Trophoblast cell (in vitro differentiated cells and primary cell): ENCODE results near the gene MARCHF10. TPM values are rescaled to one million over a fixed set of nuclear protein-coding genes. Genes with fewer than 3 reads are reported as not detected.
A peak's percentile ranks its signal among the peaks of the same experiment; 100 is the strongest.

Experiments
- DNase-seq, 2 donors: peaks; one replicate each; pipeline ENCODE4 v3.0.0-alpha.2; 2016
- H2AFZ ChIP-seq: 2 replicates; pipeline ENCODE4 v1.6.1; 2013; ENCODE audit warnings: low read length, moderate library complexity, mild to moderate bottlenecking; ENCODE audit not compliant: insufficient read depth, poor library complexity
- H2AK5ac ChIP-seq: 2 replicates; pipeline ENCODE4 v1.6.1; 2013; ENCODE audit warnings: mild to moderate bottlenecking, low read length
- H2BK120ac ChIP-seq: 2 replicates; pipeline ENCODE4 v1.6.1; 2013; ENCODE audit warnings: low read length, mild to moderate bottlenecking, moderate library complexity; ENCODE audit not compliant: insufficient read depth, poor library complexity
- H2BK12ac ChIP-seq: 2 replicates; pipeline ENCODE4 v1.6.1; 2013; ENCODE audit warnings: mild to moderate bottlenecking, low read length, moderate library complexity
- H2BK5ac ChIP-seq: 2 replicates; pipeline ENCODE4 v1.6.1; 2013; ENCODE audit warnings: low read length, low read depth, moderate library complexity, mild to moderate bottlenecking; ENCODE audit not compliant: poor library complexity
- H3K14ac ChIP-seq: 2 replicates; pipeline ENCODE4 v1.6.1; 2013; ENCODE audit warnings: mild to moderate bottlenecking, low read length
- H3K18ac ChIP-seq: 2 replicates; pipeline ENCODE4 v1.6.1; 2013; ENCODE audit warnings: mild to moderate bottlenecking, low read length
- H3K23ac ChIP-seq: 2 replicates; pipeline ENCODE4 v1.6.1; 2013; ENCODE audit warnings: low read length
- H3K27ac ChIP-seq: 2 replicates; pipeline ENCODE4 v1.5.1; 2013; ENCODE audit warnings: low read depth, mild to moderate bottlenecking, inconsistent platforms, low read length, moderate library complexity
- H3K27me3 ChIP-seq: 2 replicates; pipeline ENCODE4 v1.6.1; 2013; ENCODE audit warnings: inconsistent platforms, mild to moderate bottlenecking, low read length, moderate library complexity; ENCODE audit not compliant: insufficient read depth
- H3K36me3 ChIP-seq, 2 experiments: 1 replicate in 1 of 2; 2 replicates in 1 of 2; pipeline ENCODE4 v1.6.1; 2013; ENCODE audit warnings: low read length in 2 of 2, mild to moderate bottlenecking in 2 of 2, moderate library complexity in 1 of 2; ENCODE audit not compliant: insufficient read depth in 2 of 2, control insufficient read depth in 1 of 2
- H3K4ac ChIP-seq: 2 replicates; pipeline ENCODE4 v1.6.1; 2013; ENCODE audit warnings: low read depth, mild to moderate bottlenecking, low read length, moderate library complexity
- H3K4me1 ChIP-seq, 2 experiments: 1 replicate in 1 of 2; 2 replicates in 1 of 2; pipeline ENCODE4 v1.6.1; 2013; ENCODE audit warnings: low read length in 2 of 2, mild to moderate bottlenecking in 2 of 2, moderate library complexity in 1 of 2; ENCODE audit not compliant: insufficient read depth in 2 of 2, control insufficient read depth in 1 of 2
- H3K4me2 ChIP-seq: 2 replicates; pipeline ENCODE4 v1.6.1; 2013; ENCODE audit warnings: inconsistent platforms, mild to moderate bottlenecking, low read length, moderate library complexity
- H3K4me3 ChIP-seq: 2 replicates; pipeline ENCODE4 v1.5.1; 2013; ENCODE audit warnings: mild to moderate bottlenecking, low read depth, low read length, inconsistent platforms
- H3K79me1 ChIP-seq: one replicate; pipeline ENCODE4 v1.6.1; 2013; ENCODE audit warnings: low read length
- H3K79me2 ChIP-seq: 2 replicates; pipeline ENCODE4 v1.6.1; 2013; ENCODE audit warnings: low read length, mild to moderate bottlenecking; ENCODE audit not compliant: control insufficient read depth, insufficient read depth, poor library complexity
- H3K9ac ChIP-seq: 2 replicates; pipeline ENCODE4 v1.6.1; 2013; ENCODE audit warnings: mild to moderate bottlenecking, low read length
- H3K9me3 ChIP-seq: 2 replicates; pipeline ENCODE4 v1.6.1; 2013; ENCODE audit warnings: low read depth, mild to moderate bottlenecking, control low read depth, inconsistent platforms, low read length; ENCODE audit not compliant: insufficient read depth
- H4K12ac ChIP-seq: 2 replicates; pipeline ENCODE4 v1.6.1; 2013; ENCODE audit warnings: low read depth, mild to moderate bottlenecking, low read length, moderate library complexity
- H4K8ac ChIP-seq: 2 replicates; pipeline ENCODE4 v1.6.1; 2013; ENCODE audit warnings: low read depth, mild to moderate bottlenecking, low read length, moderate library complexity
- H4K91ac ChIP-seq: one replicate; pipeline ENCODE4 v1.6.1; 2013; ENCODE audit warnings: low read depth, mild to moderate bottlenecking, low read length, moderate library complexity
- WGBS: extraction: QIAGEN DNeasy Blood & Tissue Kit; methylation state at CpG from one replicate; pipeline ENCODE4 v1.1.7; 2013; ENCODE audit warnings: missing lambda C conversion rate; ENCODE audit not compliant: insufficient read length, insufficient coverage; ENCODE audit errors: extremely low coverage; 5-methylcytosine and 5-hydroxymethylcytosine counted together
- polyA plus RNA-seq: library from polyadenylated mRNA; stranded (reverse); fragments of 200-250 nt; gene quantifications from 2 replicates; pipeline ENCODE4 v1.2.3, GENCODE V29; 2013

The MARCHF10 gene, protein sequence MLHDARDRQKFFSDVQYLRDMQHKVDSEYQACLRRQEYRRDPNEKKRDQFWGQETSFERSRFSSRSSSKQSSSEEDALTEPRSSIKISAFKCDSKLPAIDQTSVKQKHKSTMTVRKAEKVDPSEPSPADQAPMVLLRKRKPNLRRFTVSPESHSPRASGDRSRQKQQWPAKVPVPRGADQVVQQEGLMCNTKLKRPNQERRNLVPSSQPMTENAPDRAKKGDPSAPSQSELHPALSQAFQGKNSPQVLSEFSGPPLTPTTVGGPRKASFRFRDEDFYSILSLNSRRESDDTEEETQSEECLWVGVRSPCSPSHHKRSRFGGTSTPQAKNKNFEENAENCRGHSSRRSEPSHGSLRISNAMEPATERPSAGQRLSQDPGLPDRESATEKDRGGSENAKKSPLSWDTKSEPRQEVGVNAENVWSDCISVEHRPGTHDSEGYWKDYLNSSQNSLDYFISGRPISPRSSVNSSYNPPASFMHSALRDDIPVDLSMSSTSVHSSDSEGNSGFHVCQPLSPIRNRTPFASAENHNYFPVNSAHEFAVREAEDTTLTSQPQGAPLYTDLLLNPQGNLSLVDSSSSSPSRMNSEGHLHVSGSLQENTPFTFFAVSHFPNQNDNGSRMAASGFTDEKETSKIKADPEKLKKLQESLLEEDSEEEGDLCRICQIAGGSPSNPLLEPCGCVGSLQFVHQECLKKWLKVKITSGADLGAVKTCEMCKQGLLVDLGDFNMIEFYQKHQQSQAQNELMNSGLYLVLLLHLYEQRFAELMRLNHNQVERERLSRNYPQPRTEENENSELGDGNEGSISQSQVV
- 0.62 and 0.69 TPM in 2 replicates for polyA plus RNA-seq

DNA sequence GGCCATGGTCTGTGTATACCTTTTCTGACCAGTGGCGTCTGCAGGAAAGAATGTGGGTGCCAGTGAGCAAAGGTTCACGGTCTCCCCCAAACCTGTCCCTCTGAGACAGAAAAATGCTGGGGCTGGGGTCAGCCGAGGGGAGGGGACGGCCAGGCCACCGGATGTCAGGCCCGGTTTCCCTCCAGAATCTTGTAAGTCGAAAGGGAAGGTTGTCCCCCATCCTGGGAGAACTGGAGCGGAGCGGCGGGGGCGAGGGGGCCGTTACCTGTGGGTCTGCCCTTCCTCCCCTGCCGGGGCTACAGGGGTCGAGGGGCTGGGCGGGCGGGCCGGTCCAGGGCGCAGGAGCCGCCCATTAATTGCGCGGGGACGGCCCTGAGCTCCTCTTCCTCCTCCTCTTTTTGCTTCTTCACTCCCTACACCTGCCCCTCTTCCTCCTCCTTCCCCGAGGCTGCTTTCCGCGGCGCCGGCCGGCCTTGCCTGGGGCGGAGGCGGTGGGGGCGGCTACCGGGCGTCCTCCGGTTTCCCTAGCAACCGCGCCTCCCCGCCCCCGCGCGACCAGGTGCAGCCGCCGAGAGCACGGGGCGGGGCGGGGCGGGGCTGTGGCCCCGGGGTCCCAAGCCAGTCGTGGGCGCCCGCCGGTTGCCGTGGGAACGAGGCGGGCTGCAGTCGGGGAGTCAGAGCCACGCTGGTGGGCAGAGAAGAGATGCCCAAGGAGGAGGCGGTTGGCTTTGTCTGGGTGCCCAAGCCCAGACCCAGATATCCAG, at the start of gene MARCHF10:
Gene MARCHF10, minus strand, starts transcription at position 503 of the 764 bp plus-strand sequence. CDS start 6,579 bp downstream, outside the sequence.
- Histone ChIP-seq H4K91ac (peak within 1 kb of the TSS; percentile 86), H3K4me1 (peaks cover 22 to 28% of the 10 kb centered on the region in 2 experiments), H3K27me3 (no peaks in the 10 kb centered on the region), H4K8ac (peak within 1 kb of the TSS; percentile 50), H3K4me2 (peak within 1 kb of the TSS; percentile 63), H4K12ac (no peak within 1 kb of the TSS), H2BK12ac (peak within 1 kb of the TSS; percentile 99), H3K27ac (peak within 1 kb of the TSS; percentile 30), H3K23ac (no peak within 1 kb of the TSS), H2BK120ac (peak within 1 kb of the TSS; percentile 91), H3K18ac (peak within 1 kb of the TSS; percentile 22), H3K79me1 (peaks cover 26% of the 10 kb centered on the region), H3K9ac (no peak within 1 kb of the TSS), H3K79me2 (peaks cover 3% of the 10 kb centered on the region), H2BK5ac (peak within 1 kb of the TSS; percentile 65), H3K9me3 (peaks cover 2% of the 10 kb centered on the region), H3K4ac (peak within 1 kb of the TSS; percentile 60), H3K36me3 (no peaks in the 10 kb centered on the region), H3K4me3 (no peak within 1 kb of the TSS), H2AK5ac (peak within 1 kb of the TSS; percentile 22), H3K14ac (peak within 1 kb of the TSS; percentile 68), H2AFZ (peak within 1 kb of the TSS; percentile 43)
- no CpG with 5 or more reads among the region's 57 CpGs for WGBS
- peak; percentile 48 to 85 for DNase-seq

DNA sequence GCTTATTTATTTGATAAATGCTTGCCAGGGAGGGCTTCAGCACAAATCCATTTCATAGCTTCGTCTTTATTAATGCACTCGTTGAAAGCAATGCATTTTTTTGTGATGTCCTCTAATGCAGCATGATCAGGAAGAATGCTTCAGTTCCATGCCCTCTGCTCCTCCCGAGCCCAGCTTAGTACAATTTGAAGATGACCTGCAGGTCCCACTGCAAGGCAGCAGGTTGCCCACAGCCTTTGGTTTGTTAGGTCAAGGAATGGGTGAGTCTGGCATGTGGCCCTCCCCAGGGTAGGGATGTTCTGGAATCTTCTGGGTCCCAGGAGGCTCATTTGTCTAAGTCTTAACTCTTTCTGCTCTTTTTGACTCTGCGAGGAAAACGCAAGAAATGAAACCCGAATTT, 49.4 kb upstream of the MARCHF10 start:
- Histone ChIP-seq H2BK12ac (peak overlapping the region; percentile 98), H4K91ac (peak overlapping the region; percentile 59), H2AFZ (no peak overlapping the region), H3K79me2 (peaks cover 5% of the 10 kb centered on the region), H3K9ac (no peak overlapping the region), H2BK120ac (peak overlapping the region; percentile 0), H3K14ac (no peak overlapping the region), H3K18ac (no peak overlapping the region), H3K27ac (no peak overlapping the region), H3K4me2 (no peak overlapping the region), H3K4me1 (peaks cover 25 to 31% of the 10 kb centered on the region in 2 experiments), H3K9me3 (no peaks in the 10 kb centered on the region), H3K23ac (no peak overlapping the region), H3K4ac (peak overlapping the region; percentile 56), H4K12ac (no peak overlapping the region), H3K4me3 (no peak overlapping the region), H2BK5ac (no peak overlapping the region), H3K36me3 (no peaks in the 10 kb centered on the region), H2AK5ac (peak overlapping the region; percentile 89), H4K8ac (no peak overlapping the region), H3K27me3 (no peaks in the 10 kb centered on the region), H3K79me1 (peaks cover 29% of the 10 kb centered on the region)
- no CpG with 5 or more reads among the region's 6 CpGs for WGBS
- DNase-seq, result no peak

DNA sequence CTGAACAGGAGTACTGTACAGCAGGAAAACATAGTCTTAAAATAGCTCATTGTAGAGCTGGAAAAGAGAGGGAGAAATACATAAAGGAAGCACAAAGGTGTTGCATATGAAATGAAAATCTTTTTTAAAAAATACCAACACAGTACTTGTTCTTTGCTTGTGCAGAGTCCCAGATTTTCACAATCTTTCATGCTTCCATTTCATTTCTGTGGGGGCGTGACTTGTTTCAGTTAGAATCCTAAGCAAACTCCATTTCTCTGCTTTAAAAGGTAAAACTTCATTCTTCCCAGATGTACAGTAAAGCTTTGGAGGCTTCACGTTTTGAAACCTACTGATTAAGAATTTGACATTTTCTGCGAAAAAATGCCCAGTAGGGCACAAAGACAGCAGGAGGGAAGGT, 48.5 kb upstream of the MARCHF10 start:
- H4K12ac ChIP-seq, result no peak overlapping the region
- peaks cover 21% of the 10 kb centered on the region for H3K79me1 ChIP-seq
- H2AFZ ChIP-seq, result no peak overlapping the region
- no peaks in the 10 kb centered on the region for H3K9me3 ChIP-seq
- H4K91ac ChIP-seq, result no peak overlapping the region
- H3K14ac ChIP-seq, result no peak overlapping the region
- H3K4ac ChIP-seq, result no peak overlapping the region
- no peak overlapping the region for H3K9ac ChIP-seq
- no peak overlapping the region for H3K18ac ChIP-seq
- H3K27ac ChIP-seq, result no peak overlapping the region
- H3K4me3 ChIP-seq, result no peak overlapping the region
- no peak for DNase-seq
- no peak overlapping the region for H2AK5ac ChIP-seq
- no peak overlapping the region for H2BK12ac ChIP-seq
- peaks cover 21 to 24% of the 10 kb centered on the region in 2 experiments for H3K4me1 ChIP-seq
- H3K4me2 ChIP-seq, result no peak overlapping the region
- H3K79me2 ChIP-seq, result peaks cover 5% of the 10 kb centered on the region
- no peak overlapping the region for H4K8ac ChIP-seq
- no peak overlapping the region for H2BK5ac ChIP-seq
- H3K36me3 ChIP-seq, result no peaks in the 10 kb centered on the region
- WGBS, result no CpG with 5 or more reads among the region's 3 CpGs
- H3K27me3 ChIP-seq, result no peaks in the 10 kb centered on the region
- no peak overlapping the region for H3K23ac ChIP-seq
- no peak overlapping the region for H2BK120ac ChIP-seq

DNA sequence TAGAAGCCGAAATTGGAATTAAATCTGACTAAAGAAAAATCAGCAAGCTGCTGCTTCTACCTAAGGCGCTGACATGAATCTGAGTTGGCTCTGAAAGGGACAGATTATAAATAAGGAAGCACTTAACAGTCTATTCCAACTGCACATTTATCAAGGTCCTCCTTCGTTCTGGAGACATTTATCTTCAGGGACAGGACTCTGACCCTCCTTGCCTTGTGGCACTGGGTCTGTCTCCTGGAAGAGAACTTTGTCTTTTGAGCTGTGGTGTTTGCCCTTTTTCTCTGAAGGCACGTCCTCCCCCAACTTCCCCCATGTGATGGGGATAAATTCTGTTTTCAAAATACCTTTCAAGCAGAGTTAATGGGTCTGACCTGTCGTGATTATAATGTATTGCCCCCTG, 47.0 kb upstream of the MARCHF10 start:
- Histone ChIP-seq H4K8ac (no peak overlapping the region), H3K79me2 (no peaks in the 10 kb centered on the region), H2BK12ac (peak overlapping the region; percentile 85), H3K14ac (peak overlapping the region; percentile 33), H3K4ac (no peak overlapping the region), H4K91ac (peak overlapping the region; percentile 69), H3K4me2 (no peak overlapping the region), H3K4me1 (peaks cover 12% of the 10 kb centered on the region in 2 experiments), H2BK5ac (peak overlapping the region; percentile 10), H3K79me1 (peaks cover 9% of the 10 kb centered on the region), H3K18ac (no peak overlapping the region), H3K9ac (no peak overlapping the region), H3K36me3 (no peaks in the 10 kb centered on the region), H2AFZ (no peak overlapping the region), H3K9me3 (no peaks in the 10 kb centered on the region), H3K23ac (no peak overlapping the region), H3K27ac (no peak overlapping the region), H3K27me3 (no peaks in the 10 kb centered on the region), H3K4me3 (no peak overlapping the region), H4K12ac (no peak overlapping the region), H2BK120ac (peak overlapping the region; percentile 4), H2AK5ac (peak overlapping the region; percentile 71)
- no peak for DNase-seq
- WGBS, result no CpG with 5 or more reads among the region's 5 CpGs
